Measurements from ENCODE around the gene RXFP4. TPM values are rescaled to one million over a fixed set of nuclear protein-coding genes. Genes with fewer than 3 reads are reported as not detected.
A peak's percentile ranks its signal among the peaks of the same experiment; 100 is the strongest.

The RXFP4 gene
- total RNA-seq, 4 donors from 2014 or later: not detected

GRCh38 chr1:155989242-155990004, 48.0 kb downstream of the RXFP4 start:
- 20 to 36% methylated on average over 7 to 9 of the region's 9 CpGs for WGBS, 2 donors
- peak; percentile 71 to 95 for DNase-seq (ENCODE audit: low spot score in 2 of 2)
- intact Hi-C loops (cut with DNase I; ENCODE audit: low total_unique reads): loop anchor here (5.0 kb wide), 1 partner anchor 42 kb away; no protein-coding TSS in a partner anchor
- TF ChIP-seq, protein P1, sequence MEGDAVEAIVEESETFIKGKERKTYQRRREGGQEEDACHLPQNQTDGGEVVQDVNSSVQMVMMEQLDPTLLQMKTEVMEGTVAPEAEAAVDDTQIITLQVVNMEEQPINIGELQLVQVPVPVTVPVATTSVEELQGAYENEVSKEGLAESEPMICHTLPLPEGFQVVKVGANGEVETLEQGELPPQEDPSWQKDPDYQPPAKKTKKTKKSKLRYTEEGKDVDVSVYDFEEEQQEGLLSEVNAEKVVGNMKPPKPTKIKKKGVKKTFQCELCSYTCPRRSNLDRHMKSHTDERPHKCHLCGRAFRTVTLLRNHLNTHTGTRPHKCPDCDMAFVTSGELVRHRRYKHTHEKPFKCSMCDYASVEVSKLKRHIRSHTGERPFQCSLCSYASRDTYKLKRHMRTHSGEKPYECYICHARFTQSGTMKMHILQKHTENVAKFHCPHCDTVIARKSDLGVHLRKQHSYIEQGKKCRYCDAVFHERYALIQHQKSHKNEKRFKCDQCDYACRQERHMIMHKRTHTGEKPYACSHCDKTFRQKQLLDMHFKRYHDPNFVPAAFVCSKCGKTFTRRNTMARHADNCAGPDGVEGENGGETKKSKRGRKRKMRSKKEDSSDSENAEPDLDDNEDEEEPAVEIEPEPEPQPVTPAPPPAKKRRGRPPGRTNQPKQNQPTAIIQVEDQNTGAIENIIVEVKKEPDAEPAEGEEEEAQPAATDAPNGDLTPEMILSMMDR (IDR thresholded peaks at IDR 0.05): peak in 2 of 3 donors; percentile 25 to 91
- no peak for TF ChIP-seq POLR2A (IDR thresholded peaks at IDR 0.05)
- no peak overlapping the region for H3K4me3 ChIP-seq (ENCODE audit: low read depth, poor library complexity, severe bottlenecking)

DNA sequence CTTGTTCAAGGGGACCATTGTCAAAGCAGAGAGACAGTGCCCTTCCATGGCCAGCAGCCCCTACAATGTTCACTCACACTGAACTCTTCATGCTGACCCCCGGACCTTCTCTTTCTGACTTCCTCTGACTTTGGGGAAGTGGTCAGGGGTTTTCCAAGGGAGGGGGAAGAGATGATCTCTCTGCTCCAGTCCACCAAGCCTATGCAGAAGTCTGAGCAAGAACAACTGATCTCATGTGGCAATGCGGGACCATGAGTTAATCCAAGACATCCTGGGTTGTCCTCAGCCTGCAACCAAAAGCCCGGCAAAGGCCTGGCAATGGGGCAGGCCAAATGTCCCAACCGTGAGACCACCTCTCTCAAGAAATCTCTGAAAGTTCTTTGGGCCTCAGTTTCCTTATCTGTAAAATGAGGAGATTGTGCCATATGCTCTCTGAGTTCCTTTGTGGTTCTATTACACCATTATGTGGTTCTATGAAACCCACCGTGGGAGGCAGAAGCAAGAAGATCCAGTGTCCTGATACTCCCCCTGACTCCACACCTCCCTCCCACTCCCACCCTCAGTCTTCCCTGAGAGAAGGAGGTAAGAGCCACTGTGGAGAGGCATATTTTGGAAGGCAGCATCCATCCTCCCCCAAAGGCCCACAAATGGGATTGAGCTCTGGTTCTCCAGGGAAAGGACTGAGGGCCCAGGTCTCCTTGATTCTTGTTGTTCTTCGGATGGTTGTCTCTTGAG, 48.7 kb downstream of the RXFP4 start:
- WGBS, 2 donors: 70 to 95% methylated on average over 6 of the region's 6 CpGs
- no peak for DNase-seq (ENCODE audit: low spot score in 2 of 2)

More for the DNA sequence above, 48.7 kb downstream of the RXFP4 start:
- intact Hi-C loops (cut with DNase I; ENCODE audit: low total_unique reads): no loop called here
- no peak for TF ChIP-seq POLR2A (IDR thresholded peaks at IDR 0.05)
- TF ChIP-seq, protein P1 (IDR thresholded peaks at IDR 0.05): no peak
- H3K4me3 ChIP-seq (ENCODE audit: low read depth, poor library complexity, severe bottlenecking): no peak overlapping the region

Small RNA genes lying within 50 kb of the gene (microRNA-seq; reads per million reads assigned to microRNA genes)
- gene MIR6738 (ENCODE audit: borderline number of aligned reads in 1 of 2, borderline replicate concordance in 2 of 2): 0 reads per million in 2 donors

Other genes with a start within 250 kb of the RXFP4 start
- gene GON4L, start 84.4 kb upstream of the RXFP4 start, total RNA-seq: 10 to 100 TPM; 24.9 to 43.9 (median 33.6) TPM
- 1 to 10 TPM; 1.7 to 4.0 (median 3.5) TPM for gene SYT11, start 82.1 kb upstream of the RXFP4 start, total RNA-seq
- gene RIT1, start 30.3 kb upstream of the RXFP4 start, total RNA-seq: 10 to 100 TPM; 16.1 to 34.2 (median 24.2) TPM
- gene KHDC4, start 7.2 kb upstream of the RXFP4 start, total RNA-seq: 10 to 100 TPM; 32.7 to 96.0 (median 45.5) TPM
- gene ARHGEF2, start 36.9 kb downstream of the RXFP4 start, total RNA-seq: 10 to 100 TPM; 18.7 to 35.5 (median 28.3) TPM
- gene SSR2, start 79.3 kb downstream of the RXFP4 start, total RNA-seq: 100 to 1,000 TPM; 113 to 215 (median 185) TPM
- gene UBQLN4, start 112.2 kb downstream of the RXFP4 start, total RNA-seq: 10 to 100 TPM; 19.8 to 31.0 (median 26.9) TPM
- 10 to 100 TPM; 41.8 to 64.5 (median 47.4) TPM for gene LAMTOR2, start 113.1 kb downstream of the RXFP4 start, total RNA-seq
- 100 to 1,000 TPM; 211 to 281 (median 251) TPM for gene RAB25, start 119.5 kb downstream of the RXFP4 start, total RNA-seq
- 1 to 10 TPM in 1 of 4 donors, under 1 TPM in 3; 0.21 to 1.1 (median 0.67) TPM for gene MEX3A, start 140.8 kb downstream of the RXFP4 start, total RNA-seq
- 100 to 1,000 TPM; 530 to 611 (median 555) TPM for gene LMNA, start 173.1 kb downstream of the RXFP4 start, total RNA-seq
- 10 to 100 TPM; 30.5 to 45.4 (median 41.4) TPM for gene SEMA4A, start 211.9 kb downstream of the RXFP4 start, total RNA-seq

Measured in lower leg skin (tissue), 4 donors.